ENCODE measurements around the gene CDHR5.
"Not testable (repeated sequence)": the region's sequence is repeated elsewhere in the genome, so short reads cannot be mapped to it uniquely, and the experiment has no call there.

Gene CDHR5

DNA sequence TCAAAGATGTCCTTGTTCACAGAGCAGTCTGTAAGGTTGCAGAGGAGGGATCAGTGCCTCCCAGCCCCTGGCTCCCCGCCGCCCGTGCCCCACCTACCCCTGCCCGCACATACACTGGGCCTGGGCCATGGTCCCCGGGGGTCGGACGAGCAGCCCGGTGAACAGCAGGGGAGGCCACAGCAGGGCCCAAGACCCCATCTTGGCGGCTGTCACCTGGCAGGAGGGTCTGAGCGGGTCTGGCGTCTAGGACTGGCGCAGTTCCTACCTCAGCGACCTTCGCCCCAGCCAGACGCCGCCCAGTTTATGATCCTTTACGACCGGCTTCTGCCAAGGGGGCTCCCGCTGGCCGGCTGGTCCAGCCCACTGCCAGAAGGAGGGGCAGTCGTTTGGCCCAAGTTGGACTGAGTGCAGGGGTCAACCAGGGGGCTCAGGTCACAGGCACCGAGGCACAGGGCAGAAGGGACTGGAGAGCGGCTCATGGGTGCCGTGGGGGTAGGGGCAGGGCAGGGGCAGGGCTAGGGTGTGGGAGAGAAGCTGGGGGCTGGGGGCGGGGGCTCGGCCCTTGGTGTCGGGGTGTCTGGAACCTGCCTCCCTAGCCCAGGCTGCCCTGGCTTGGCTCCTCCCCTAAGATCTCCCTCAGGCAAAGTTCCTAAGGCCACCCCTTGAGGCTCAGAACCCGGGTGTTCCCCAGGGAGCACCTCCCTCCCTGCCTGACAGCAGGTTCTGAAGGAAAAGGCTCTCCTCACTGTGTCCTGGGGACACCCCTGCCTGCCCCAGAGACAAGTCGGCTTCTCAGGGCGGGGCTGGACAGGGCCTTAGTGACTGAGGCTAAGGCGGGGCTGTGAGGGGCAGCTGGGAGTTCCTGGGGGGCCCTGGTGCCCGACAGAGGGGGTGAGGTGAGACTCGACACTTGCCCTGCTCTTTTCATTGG is at the start of gene CDHR5:
Gene CDHR5 (minus strand): TSS at position 251 of the 931 bp plus-strand sequence. CDS start 53 bp downstream, at position 198.
- no peak for DNase-seq (ENCODE audit: low read depth)

GRCh38 chr11:674406-674805 is 49.7 kb upstream of the CDHR5 start:
- DNase-seq (ENCODE audit: low read depth) = no peak

GRCh38 chr11:673866-674265 is 49.1 kb upstream of the CDHR5 start:
- DNase-seq (ENCODE audit: low read depth) = no peak

- no peak for DNase-seq (ENCODE audit: low read depth)
These were observed 41.0 kb upstream of the CDHR5 start for GRCh38 chr11:665704-666281.

- no peak for DNase-seq (ENCODE audit: low read depth)
These were observed 40.4 kb upstream of the CDHR5 start for GRCh38 chr11:665062-665703.

DNA sequence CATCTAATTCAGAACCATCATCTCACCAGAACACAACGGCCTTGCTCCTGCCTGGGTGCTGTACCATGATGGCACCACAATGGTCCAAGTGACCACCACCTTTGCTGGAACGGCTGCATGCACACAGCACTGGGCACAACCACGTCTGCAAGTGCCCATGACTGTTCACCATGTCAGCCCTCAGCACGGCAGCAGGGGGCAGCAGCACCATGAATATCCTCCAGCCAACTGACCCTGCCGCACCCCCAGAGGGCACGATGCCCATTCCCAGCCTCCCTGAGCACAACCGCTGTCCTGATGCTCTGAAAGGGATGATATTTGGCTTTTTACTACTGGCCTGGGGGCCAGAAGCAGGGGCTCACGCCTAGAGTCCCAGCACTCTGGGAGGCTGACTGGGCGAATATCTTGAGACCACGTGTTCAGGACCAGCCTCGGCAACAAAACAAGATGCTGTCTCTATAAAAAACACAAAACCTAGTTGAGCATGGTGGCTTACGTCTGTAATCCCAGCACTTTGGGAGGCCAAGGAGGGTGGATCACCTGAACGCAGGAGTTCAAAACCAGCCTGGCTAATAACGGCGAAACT is 38.0 kb upstream of the CDHR5 start:
- no peak for DNase-seq (ENCODE audit: low read depth)

GRCh38 chr11:660681-661444 is 36.1 kb upstream of the CDHR5 start:
- no peak for DNase-seq (ENCODE audit: low read depth)

GRCh38 chr11:660281-660680 is 35.5 kb upstream of the CDHR5 start:
- DNase-seq (ENCODE audit: low read depth) = no peak

DNA sequence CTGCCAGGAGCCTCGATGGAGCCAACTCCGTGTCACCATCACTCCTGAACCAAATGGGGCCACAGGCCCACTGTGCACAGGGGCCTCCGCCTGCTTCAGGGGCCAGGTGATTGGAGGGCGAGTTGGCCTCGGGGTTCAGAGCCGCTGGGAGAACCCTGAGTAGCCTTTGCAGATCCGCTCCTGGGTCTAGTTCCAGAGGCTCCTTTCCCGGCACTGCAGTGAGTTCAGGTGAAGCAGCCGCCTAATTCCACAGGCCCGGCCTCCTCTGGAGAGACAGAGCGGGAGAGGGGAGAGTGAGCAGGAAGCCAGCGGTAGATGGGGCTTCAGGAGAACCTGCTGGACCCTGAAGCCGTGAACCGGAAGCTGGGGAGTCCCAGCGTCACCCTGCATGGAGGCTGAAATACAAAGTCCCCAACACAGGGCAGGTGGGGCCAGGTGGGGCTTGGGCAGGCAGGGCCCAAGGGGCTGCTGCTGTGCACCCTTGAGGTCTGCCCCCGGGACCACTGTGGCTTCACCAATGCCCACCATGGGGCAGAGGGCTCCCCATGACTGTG is 34.9 kb upstream of the CDHR5 start:
- DNase-seq (ENCODE audit: low read depth) = no peak

DNA sequence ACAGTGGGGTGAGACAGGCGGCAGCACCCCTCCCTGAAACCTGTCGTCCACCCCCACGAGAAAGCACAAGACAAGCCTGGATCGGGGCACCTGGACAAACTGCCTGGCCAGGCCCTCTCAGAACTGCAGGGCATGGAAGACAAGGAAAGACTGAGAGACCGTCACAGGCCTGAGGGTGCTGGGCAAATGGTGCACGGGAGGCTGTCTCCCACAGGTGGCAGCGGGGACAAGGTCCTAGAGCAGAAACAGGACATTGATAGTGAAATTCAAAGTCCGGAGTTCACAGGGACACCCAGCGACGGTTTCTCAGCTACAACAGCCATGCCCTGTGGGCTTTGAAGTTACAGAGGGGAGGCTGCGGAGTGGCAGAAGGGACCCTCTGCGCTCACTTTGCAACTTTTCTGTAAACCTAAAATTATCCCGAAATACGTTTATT is 33.0 kb upstream of the CDHR5 start:
- no peak for DNase-seq (ENCODE audit: low read depth)

- DNase-seq (ENCODE audit: low read depth) = no peak
These were observed 32.1 kb upstream of the CDHR5 start for GRCh38 chr11:656866-657265.

DNA sequence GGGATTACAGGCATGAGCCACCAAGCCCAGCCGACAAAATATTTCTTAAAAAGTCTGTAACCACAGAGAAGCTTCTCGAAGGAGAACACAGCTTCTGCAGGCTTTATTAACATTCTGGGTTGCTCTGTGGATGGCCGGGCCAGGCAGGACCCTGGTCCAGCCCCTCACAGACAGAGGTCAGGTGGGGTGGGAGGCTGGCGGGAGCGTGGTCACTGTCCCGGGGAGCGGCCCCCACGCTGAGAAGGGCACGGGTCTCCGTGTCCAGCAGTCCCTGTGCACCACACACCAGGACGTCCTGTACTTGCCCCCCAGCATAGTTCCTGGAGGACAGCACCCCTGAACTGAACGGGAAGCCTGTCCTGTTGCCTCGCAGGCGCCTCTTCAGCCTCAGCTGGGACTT is 31.7 kb upstream of the CDHR5 start:
- DNase-seq (ENCODE audit: low read depth) = no peak

DNA sequence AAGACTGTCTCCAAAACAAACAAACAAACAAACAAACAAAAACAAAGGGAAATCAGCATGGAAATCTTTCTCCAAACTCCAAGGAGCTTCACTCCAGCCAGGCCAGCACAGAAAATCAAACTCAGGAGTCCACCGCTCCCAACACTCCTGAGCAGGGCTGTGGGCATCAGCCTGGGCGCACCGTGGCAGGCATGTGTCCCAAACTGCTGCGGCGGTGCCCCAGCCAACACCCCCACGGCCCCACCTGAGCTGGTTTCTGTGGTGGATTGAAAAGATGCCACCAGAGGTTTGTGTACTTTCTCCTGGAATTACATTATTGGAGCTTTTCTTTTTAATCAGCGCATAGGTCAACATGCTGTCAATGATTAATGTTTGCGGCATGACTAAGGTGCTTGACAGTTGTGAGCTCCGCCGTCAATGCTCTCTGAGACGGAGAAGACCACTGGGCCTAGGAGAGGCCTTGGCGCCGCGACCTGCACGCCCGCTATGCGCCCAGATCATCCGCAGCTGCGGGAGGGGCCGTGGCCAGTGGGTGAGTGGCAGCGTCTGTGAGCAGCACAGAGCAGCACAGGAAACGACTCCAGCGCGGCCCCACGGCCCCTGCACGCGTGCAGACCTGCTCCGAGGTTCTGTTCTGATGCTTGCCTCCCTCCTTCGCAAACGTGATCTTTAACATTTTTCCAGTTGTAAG is 30.4 kb upstream of the CDHR5 start:
- DNase-seq (ENCODE audit: low read depth) = no peak

DNA sequence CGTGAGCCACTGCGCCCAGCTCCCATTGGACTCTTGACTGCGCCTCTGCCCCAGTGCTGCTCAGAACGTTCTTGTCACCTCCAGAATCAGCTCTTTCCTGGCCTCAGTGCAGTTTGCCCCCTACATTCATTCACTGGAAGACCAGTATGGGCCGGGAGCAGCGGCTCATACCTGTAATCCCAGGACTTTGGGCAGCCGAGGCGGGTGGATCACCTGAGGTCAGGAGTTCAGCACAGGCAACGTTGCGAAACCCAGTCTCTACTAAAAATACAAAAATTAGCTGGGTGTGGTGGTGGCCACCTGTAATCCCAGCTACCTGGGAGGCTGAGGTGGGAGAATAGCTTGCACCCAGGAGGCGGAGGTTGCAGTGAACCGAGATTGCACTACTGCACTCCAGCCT is 29.7 kb upstream of the CDHR5 start:
- DNase-seq (ENCODE audit: low read depth) = not testable (repeated sequence)

DNA sequence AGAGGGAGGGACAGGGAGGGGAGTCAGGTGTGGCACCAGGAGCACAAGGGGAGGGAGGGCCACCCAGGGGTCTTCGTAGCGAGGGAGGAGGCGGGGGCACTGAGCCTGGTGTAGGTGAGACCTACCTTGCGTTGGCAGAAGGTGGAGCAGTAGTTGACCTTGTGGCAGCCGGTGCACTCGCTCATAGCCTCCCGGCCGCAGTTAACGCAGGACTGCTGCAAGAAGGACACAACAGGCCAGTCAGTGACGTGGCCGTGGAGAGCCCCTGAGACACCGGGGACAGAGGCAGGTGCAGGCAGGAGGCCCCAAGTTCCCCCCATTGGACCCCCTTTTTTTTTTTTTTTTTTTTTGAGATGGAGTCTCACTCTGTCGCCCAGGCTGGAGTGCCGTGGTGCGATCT is 29.1 kb upstream of the CDHR5 start:
- no peak for DNase-seq (ENCODE audit: low read depth)

GRCh38 chr11:653136-653535 is 28.4 kb upstream of the CDHR5 start:
- DNase-seq (ENCODE audit: low read depth) = not testable (repeated sequence)

GRCh38 chr11:650482-650881 is 25.7 kb upstream of the CDHR5 start:
- DNase-seq (ENCODE audit: low read depth) = no peak

GRCh38 chr11:647672-648158 is 23.0 kb upstream of the CDHR5 start:
- not testable (repeated sequence) for DNase-seq (ENCODE audit: low read depth)

GRCh38 chr11:646214-646613 is 21.5 kb upstream of the CDHR5 start:
- no peak for DNase-seq (ENCODE audit: low read depth)

DNA sequence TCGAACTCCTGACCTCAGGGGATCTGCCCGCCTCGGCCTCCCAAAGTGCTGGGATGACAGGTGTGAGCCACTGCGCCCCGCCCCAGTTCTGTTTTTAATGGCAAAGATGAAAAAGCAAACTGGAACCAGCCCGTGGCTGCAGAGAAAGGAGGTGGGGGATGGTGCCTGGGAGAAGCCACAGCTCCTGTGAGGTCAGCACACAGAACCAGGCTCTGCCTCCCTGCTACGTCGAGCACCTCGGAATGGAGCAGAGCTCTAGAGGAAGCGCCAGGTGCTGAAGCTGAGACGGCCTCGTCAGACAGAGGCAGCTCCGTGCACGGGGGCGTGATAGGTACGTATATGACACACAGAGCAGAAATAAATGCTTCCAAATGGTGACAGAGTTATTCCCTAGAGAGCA is 20.8 kb upstream of the CDHR5 start:
- DNase-seq (ENCODE audit: low read depth) = no peak
